Measurements from ENCODE around the gene UBQLN4. TPM values are rescaled to one million over a fixed set of nuclear protein-coding genes. Genes with fewer than 3 reads are reported as not detected.

Gene UBQLN4
- total and polyA plus RNA-seq, 7 donors, result 36.8 to 73.9 (median 55.5) TPM

DNA sequence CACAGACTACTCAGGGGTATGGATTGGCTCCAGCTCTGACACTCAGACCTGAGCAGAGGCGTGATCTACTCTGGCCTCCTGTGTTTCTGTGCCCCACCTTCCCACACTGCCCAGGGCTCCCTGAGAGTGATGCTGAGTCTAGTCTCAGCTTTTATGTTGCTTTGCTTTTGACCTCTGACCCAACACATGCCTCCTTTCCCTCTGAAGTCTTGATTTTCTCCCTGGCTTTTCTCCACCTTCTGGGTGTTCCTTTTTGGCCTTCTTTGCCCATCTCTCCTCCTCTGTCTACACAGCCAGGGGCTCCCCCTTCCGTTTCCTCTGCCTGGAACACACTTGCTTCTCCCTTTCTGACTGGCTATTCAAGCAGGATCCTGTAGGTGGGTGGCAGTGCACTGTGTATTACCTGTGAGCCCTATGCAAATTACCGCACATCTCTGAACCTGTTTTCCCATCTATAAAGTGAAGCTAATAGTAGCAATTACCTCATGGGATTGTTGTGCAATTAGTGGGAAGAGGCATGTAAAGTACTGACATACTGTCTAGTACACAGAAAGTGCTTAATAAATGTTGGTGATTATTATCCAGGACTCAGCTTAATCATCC is 42.4 kb upstream of the UBQLN4 start:
- no peaks in the 10 kb centered on the region for H3K36me3 ChIP-seq (ENCODE audit: insufficient read depth in 1 of 2, low read depth in 1 of 2)
- peaks cover 17% of the 10 kb centered on the region for H3K4me1 ChIP-seq
- TF ChIP-seq, protein P1, sequence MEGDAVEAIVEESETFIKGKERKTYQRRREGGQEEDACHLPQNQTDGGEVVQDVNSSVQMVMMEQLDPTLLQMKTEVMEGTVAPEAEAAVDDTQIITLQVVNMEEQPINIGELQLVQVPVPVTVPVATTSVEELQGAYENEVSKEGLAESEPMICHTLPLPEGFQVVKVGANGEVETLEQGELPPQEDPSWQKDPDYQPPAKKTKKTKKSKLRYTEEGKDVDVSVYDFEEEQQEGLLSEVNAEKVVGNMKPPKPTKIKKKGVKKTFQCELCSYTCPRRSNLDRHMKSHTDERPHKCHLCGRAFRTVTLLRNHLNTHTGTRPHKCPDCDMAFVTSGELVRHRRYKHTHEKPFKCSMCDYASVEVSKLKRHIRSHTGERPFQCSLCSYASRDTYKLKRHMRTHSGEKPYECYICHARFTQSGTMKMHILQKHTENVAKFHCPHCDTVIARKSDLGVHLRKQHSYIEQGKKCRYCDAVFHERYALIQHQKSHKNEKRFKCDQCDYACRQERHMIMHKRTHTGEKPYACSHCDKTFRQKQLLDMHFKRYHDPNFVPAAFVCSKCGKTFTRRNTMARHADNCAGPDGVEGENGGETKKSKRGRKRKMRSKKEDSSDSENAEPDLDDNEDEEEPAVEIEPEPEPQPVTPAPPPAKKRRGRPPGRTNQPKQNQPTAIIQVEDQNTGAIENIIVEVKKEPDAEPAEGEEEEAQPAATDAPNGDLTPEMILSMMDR (IDR thresholded peaks at IDR 0.05), result no peak
- peak overlapping the region; percentile 53 for H3K27ac ChIP-seq
- ATAC-seq (peak in 2 of 4 donors; percentile 7 to 21), DNase-seq (no peak)
- no peak overlapping the region for H3K4me3 ChIP-seq
- no peaks in the 10 kb centered on the region for H3K9me3 ChIP-seq
- no peaks in the 10 kb centered on the region for H3K27me3 ChIP-seq (ENCODE audit: insufficient read depth in 3 of 3, low read length in 2 of 3)
- intact Hi-C loops (cut with DNase I), result loop anchor here (1.0 to 2.0 kb wide), 2 partner anchors 34 to 35 kb away; no protein-coding TSS in a partner anchor
- WGBS, 3 donors, result 86 to 89% (median 87%) methylated on average over 3 of the region's 3 CpGs

DNA sequence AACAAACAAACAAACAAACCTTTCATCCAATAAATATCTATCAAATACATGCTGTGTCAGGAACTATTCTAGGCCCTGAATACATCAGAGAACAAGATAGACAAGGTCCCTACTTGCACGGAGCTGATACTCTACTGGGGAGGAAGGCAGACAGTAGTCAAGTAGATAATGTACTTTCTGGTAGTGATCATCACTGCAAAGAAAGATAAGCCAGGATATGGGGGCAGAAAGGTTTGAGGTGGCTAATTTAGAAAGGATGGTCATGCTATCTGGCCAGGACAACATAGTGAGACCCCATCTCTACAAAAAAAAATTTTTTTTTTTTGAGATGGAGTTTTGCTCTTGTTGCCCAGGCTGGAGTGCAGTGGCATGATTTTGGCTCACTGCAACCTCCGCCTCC is 38.0 kb upstream of the UBQLN4 start:
- H3K4me1 ChIP-seq, result peaks cover 7% of the 10 kb centered on the region
- DNase-seq, result no peak

DNA sequence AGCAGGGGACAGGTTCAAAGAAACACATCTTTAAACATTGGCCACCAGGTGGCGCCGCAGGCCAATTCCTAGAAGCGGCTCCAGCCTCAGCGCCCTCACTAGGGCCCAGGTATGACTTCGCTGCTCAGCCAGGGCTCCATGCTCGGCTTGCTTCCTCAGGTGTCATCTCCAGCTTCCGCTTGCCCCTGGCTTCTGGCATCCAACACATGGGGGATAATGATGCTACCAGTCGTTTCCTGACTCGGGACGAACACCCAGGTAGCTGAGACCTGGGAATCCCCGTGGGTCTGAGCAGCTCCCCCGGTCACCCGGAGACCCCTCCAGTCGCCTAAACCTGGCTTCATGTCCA is 37.2 kb upstream of the UBQLN4 start:
- TF ChIP-seq, protein P1 (IDR thresholded peaks at IDR 0.05), result peak; percentile 93
- peak; percentile 88 to 96 (median 90) for ATAC-seq
- 40 to 41% (median 41%) methylated on average over 13 to 14 of the region's 14 CpGs for WGBS, 3 donors
- Histone ChIP-seq H3K27me3 (ENCODE audit: insufficient read depth in 3 of 3, low read length in 2 of 3) (no peaks in the 10 kb centered on the region), H3K4me1 (no peaks in the 10 kb centered on the region), H3K4me3 (no peak overlapping the region), H3K27ac (no peak overlapping the region), H3K36me3 (ENCODE audit: insufficient read depth in 1 of 2, low read depth in 1 of 2) (no peaks in the 10 kb centered on the region), H3K9me3 (no peaks in the 10 kb centered on the region)
- peak; percentile 85 to 92 for DNase-seq
- intact Hi-C loops (cut with DNase I), result loop anchor here (1.0 to 2.0 kb wide), 2 partner anchors 134 kb away; no protein-coding TSS in a partner anchor

More for the DNA sequence above, 38.0 kb upstream of the UBQLN4 start:
- Histone ChIP-seq H3K27ac (no peak overlapping the region), H3K9me3 (no peaks in the 10 kb centered on the region), H3K27me3 (ENCODE audit: insufficient read depth in 3 of 3, low read length in 2 of 3) (no peaks in the 10 kb centered on the region), H3K4me3 (no peak overlapping the region), H3K36me3 (ENCODE audit: insufficient read depth in 1 of 2, low read depth in 1 of 2) (no peaks in the 10 kb centered on the region)
- intact Hi-C loops (cut with DNase I), result loop anchor here in 1 of 2 donors (2.0 kb wide), 1 partner anchor 133 kb away; no protein-coding TSS in a partner anchor
- ATAC-seq, result no peak
- TF ChIP-seq, protein P1 (IDR thresholded peaks at IDR 0.05), result no peak
- WGBS, 3 donors, result 71 to 75% (median 74%) methylated on average over 2 of the region's 2 CpGs

DNA sequence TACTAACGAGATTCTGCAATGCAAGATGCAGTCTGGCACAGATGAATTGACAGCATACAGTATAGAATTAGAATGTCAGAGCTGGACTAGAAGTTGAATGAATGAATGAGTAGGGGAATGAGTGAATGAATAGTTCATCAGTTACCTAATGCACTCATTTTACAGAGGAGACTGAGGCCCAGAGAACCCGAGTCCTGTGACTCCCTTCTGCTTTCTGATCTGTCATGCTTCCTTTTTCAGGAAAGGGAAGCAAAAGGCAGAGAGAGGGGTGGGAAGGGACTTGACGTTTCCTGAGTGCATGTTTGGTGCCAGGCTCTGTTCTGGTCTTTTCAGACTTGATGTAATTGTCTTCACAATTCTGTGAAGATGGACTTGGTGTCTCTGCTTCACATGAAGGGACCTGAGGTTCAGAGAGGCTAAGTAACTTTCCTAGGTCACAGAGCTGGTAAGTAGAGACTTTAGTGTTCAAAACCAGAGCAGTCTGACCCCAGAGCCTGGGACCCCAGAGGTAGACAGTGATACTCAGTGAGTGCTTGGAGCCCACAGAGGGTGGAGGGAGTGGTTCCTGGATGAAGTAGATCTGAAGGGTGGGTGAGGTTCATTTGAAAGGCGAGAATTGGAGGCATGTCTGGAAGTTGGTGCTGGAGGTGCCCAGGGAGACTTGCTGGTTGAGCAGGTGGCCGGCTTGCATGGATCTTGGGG is 36.7 kb upstream of the UBQLN4 start:
- ATAC-seq (peak in 3 of 4 donors; percentile 14 to 38 (median 32)), DNase-seq (no peak)
- no peaks in the 10 kb centered on the region for H3K9me3 ChIP-seq
- H3K4me1 ChIP-seq, result no peaks in the 10 kb centered on the region
- WGBS, 3 donors, result 35 to 40% (median 37%) methylated on average over 5 of the region's 5 CpGs
- H3K4me3 ChIP-seq, result no peak overlapping the region
- H3K27me3 ChIP-seq (ENCODE audit: insufficient read depth in 3 of 3, low read length in 2 of 3), result no peaks in the 10 kb centered on the region
- TF ChIP-seq, protein P1 (IDR thresholded peaks at IDR 0.05), result no peak
- no peak overlapping the region for H3K27ac ChIP-seq
- intact Hi-C loops (cut with DNase I), result loop anchor here (1.0 to 2.0 kb wide), 2 partner anchors 135 kb away; no protein-coding TSS in a partner anchor
- H3K36me3 ChIP-seq (ENCODE audit: insufficient read depth in 1 of 2, low read depth in 1 of 2), result no peaks in the 10 kb centered on the region
